Aorta (tissue), 5 donors: ENCODE measurements around the gene CPA3. TPM values are rescaled to one million over a fixed set of nuclear protein-coding genes. Genes with fewer than 3 reads are reported as not detected.

Experiments used
- ATAC-seq: fragments of 200-7000 bp; cut with Tn5 transposase; one replicate; pipeline ENCODE4 v1.9.1; 2022; ENCODE audit warnings: moderate library complexity; ENCODE audit not compliant: low FRiP score
- DNase-seq, 2 donors: peaks; one replicate each; pipeline ENCODE4 v3.0.0-alpha.2; 2020
- H3K27ac ChIP-seq, 2 donors: one replicate each; pipeline ENCODE4 v1.5.1; 2013; ENCODE audit warnings: low read length in 2 of 2, mild to moderate bottlenecking in 2 of 2, moderate library complexity in 2 of 2, control low read depth in 1 of 2, inconsistent platforms in 1 of 2, low read depth in 1 of 2
- H3K27me3 ChIP-seq, 2 donors: one replicate each; pipeline ENCODE4 v1.6.1; 2013; ENCODE audit warnings: control low read depth in 1 of 2, low read length in 1 of 2, mild to moderate bottlenecking in 1 of 2, moderate library complexity in 1 of 2; ENCODE audit not compliant: insufficient read depth in 2 of 2, control insufficient read depth in 1 of 2
- H3K36me3 ChIP-seq, 2 donors: one replicate each; pipeline ENCODE4 v1.6.1; 2013; ENCODE audit warnings: control low read depth in 1 of 2, low read length in 1 of 2, mild to moderate bottlenecking in 1 of 2; ENCODE audit not compliant: insufficient read depth in 2 of 2, control insufficient read depth in 1 of 2
- H3K4me1 ChIP-seq, 2 donors: one replicate each; pipeline ENCODE4 v1.6.1; 2013; ENCODE audit warnings: low read length in 2 of 2, control low read depth in 1 of 2, mild to moderate bottlenecking in 1 of 2, moderate library complexity in 1 of 2; ENCODE audit not compliant: insufficient read depth in 2 of 2, control insufficient read depth in 1 of 2
- H3K4me3 ChIP-seq, 2 donors: one replicate each; pipeline ENCODE4 v1.5.1; 2013; ENCODE audit warnings: low read length in 2 of 2, control low read depth in 1 of 2, mild to moderate bottlenecking in 1 of 2
- H3K9me3 ChIP-seq: one replicate; pipeline ENCODE4 v1.6.1; 2013; ENCODE audit warnings: mild to moderate bottlenecking, low read length; ENCODE audit not compliant: control insufficient read depth
- WGBS, 2 donors: extraction: QIAGEN DNeasy Blood & Tissue Kit; methylation state at CpG; one replicate each; pipeline ENCODE4 v1.1.7; 2013; 5-methylcytosine and 5-hydroxymethylcytosine counted together
- intact Hi-C, 2 donors: fragments of 100-400 bp; cut with DNase I; formaldehyde crosslinking; loops; one replicate each; pipeline versions ENCODE4 v1.14.2 to v1.15.0; 2022
- polyA plus RNA-seq, 2 donors: library from polyadenylated mRNA; stranded (reverse); fragments of 200-250 nt; gene quantifications; one replicate each; pipeline ENCODE4 v1.2.3, GENCODE V29; 2013
- total RNA-seq, 2 donors: library from RNA; stranded (reverse); fragmentation: NEBNext Ultra II Directional; extraction: Animal tissue kit (Norgen Biotek cat#: 25700); gene quantifications; one replicate each; pipeline ENCODE4 v1.2.1, GENCODE V29; 2021
- donor health status: healthy with polysubstance abuse.
- donor health status: Bipolar disorder and iron deficiency.
- donor health status: DM: no; HTN: no; CAD: no.
- donor health status: DM: no; HTN: no; CAD: no.
- donor health status: DM: yes; HTN: yes; CAD: no.

The CPA3 gene
- total and polyA plus RNA-seq, 4 donors, result 0.69 to 20.5 (median 4.3) TPM

DNA sequence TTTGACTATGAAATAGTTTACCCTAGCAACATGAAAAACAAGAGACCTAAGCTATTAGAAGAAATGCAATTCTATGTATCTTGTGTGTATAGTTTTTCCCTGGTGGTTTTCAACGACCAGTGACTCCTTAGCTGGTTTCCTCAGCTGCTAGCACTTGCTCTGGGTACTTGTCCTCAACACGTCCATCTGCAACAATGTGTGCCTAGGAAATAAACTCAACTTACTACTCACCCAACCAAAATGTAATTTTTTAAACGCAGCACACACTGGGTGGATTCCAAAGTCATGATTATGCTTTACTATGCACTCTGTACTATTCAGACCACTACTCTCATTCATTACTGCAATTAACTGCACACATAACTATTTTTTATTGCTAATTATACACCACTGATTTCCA is 31.0 kb downstream of the CPA3 start:
- intact Hi-C loops, result no loop called here
- H3K36me3 ChIP-seq, result no peaks in the 10 kb centered on the region
- H3K27me3 ChIP-seq, result no peaks in the 10 kb centered on the region
- no peaks in the 10 kb centered on the region for H3K4me1 ChIP-seq
- no peaks in the 10 kb centered on the region for H3K9me3 ChIP-seq
- H3K27ac ChIP-seq, result no peak overlapping the region
- ATAC-seq (no peak), DNase-seq (no peak)
- no peak overlapping the region for H3K4me3 ChIP-seq
- WGBS, 2 donors, result 57 to 58% methylated on average over 3 of the region's 3 CpGs

DNA sequence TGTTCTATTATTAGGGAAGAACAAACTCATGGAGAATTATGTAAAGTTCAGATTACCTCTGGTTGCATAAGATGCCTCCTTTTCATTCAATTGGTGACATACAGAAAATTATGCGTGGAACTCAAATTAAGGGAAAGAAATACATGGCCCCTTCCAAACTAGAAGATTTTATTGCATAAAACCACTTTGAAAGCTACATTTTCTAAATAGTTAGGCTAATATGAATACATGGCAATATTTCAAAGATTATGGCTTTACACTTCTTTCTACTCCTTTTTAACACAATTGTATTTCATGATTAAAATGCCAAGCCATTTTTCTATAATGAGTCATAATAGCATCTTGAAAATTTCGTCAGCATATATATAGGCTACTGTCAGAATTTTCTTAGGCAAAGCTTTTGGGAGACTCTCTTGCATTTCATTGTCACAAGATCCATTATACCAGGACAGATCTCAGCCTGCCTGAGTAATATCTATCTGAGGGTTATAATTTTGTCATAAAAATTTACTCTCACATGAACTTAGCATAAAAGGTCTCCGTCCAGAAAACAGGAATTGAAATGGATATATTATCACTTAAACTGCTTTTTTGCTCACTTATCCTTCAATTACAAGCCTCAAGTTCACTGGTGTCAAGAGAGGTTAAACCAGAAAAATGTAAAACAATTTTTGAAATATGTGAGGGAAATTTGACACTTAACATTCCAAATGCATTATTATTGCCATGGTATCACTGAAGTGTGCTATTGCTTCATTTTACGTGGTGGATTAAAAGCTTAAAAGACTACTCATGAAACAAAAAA is 37.1 kb downstream of the CPA3 start:
- DNase-seq (no peak), ATAC-seq (no peak)
- Histone ChIP-seq H3K27me3 (no peaks in the 10 kb centered on the region), H3K9me3 (no peaks in the 10 kb centered on the region), H3K4me3 (no peak overlapping the region), H3K27ac (no peak overlapping the region), H3K4me1 (no peaks in the 10 kb centered on the region), H3K36me3 (no peaks in the 10 kb centered on the region)
- 38 to 46% methylated on average over 4 of the region's 4 CpGs for WGBS, 2 donors
- intact Hi-C loops, result no loop called here

DNA sequence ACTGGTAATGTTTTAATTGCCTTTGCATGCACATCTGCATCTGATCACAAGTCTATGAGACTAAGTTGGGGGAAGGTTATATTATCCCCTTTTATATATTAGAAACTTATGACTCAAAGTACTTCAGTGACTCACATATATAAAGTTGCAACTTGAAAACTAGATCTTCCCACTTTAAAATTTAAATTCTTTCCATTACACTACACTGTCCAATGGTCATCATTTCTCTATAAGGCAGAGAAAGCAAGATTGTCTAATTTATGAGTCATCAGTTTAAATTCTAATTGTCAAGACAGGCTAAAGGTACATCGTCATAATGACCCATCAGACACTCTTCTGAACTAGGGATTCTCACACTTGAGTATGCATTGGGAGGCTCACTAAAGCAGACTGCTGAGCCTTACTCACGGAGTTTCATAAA is 37.9 kb downstream of the CPA3 start:
- intact Hi-C loops, result no loop called here
- ATAC-seq, result no peak
- H3K9me3 ChIP-seq, result no peaks in the 10 kb centered on the region

DNA sequence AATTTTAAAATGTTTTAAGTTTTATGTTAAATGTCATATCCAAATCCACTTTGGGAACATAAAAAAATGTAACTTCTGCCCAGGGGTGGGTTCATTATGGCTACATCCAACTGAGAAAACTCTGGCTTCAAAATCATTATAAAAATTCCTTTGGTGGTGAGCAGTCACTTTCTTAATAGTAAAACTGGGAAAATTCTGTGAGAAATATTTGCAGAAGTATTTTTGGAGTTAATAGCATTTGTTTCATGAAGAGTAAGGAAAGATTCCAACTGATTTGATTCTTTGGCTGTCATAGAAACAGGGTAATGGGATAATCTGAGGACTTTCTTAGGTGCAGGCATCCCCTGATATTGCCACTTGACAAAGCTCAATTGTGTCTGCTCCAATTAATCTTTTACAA is 38.8 kb downstream of the CPA3 start:
- no peak for DNase-seq
- no peaks in the 10 kb centered on the region for H3K4me1 ChIP-seq
- H3K27ac ChIP-seq, result no peak overlapping the region
- H3K36me3 ChIP-seq, result no peaks in the 10 kb centered on the region
- intact Hi-C loops, result no loop called here
- H3K4me3 ChIP-seq, result no peak overlapping the region
- no peaks in the 10 kb centered on the region for H3K27me3 ChIP-seq
- ATAC-seq, result no peak
- no peaks in the 10 kb centered on the region for H3K9me3 ChIP-seq

More for the DNA sequence above, 37.9 kb downstream of the CPA3 start:
- Histone ChIP-seq H3K4me3 (no peak overlapping the region), H3K4me1 (no peaks in the 10 kb centered on the region), H3K36me3 (no peaks in the 10 kb centered on the region), H3K27ac (no peak overlapping the region), H3K27me3 (no peaks in the 10 kb centered on the region)
- DNase-seq, result no peak
- WGBS, 2 donors, result 89 to 94% methylated on average over 2 of the region's 2 CpGs

DNA sequence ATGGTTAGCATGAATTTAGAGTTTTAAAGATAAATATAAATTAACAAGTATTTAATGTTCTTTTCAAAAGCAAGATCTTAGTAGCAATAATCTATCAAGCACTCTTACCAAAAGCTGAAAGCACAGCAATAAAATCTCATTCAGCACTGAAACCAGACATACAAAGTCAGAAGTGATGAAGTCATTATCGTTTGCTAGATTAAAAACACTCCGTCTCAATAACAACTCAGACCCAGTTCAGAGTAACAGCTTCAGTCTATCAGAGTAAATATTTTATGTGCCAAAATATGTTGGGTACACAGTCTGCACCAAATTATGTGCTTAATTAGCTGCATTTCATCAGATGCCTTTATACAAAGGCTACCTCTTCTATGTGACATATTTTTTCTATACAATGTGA is 41.6 kb downstream of the CPA3 start:
- Histone ChIP-seq H3K4me1 (no peaks in the 10 kb centered on the region), H3K4me3 (no peak overlapping the region), H3K27ac (no peak overlapping the region), H3K9me3 (no peaks in the 10 kb centered on the region), H3K27me3 (no peaks in the 10 kb centered on the region), H3K36me3 (no peaks in the 10 kb centered on the region)
- ATAC-seq (no peak), DNase-seq (no peak)
- intact Hi-C loops, result no loop called here
- WGBS, 2 donors, result 60 to 67% methylated on average over 2 of the region's 2 CpGs

DNA sequence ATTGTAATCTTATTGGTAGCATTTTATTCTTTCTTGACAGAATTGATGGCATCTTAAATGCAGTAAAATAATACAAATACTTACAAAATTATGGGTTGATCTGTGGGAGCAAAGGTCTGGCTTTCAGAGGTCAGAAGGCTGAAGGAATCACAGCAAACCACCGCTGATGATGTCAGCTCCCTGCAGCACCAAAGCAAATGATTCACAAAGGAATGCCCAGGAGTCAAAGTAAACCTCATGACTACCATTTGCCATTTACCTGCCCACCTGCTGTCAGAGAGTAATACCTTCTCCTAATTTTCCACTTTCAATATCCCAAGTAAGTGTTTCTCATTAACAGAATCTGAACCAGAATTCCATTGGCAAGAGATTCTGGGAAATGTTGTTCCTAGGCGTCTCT is 46.1 kb downstream of the CPA3 start:
- intact Hi-C loops, result loop anchor here in 1 of 2 donors (10.0 kb wide), 1 partner anchor 1456 kb away; no protein-coding TSS in a partner anchor
- Histone ChIP-seq H3K27ac (no peak overlapping the region), H3K4me3 (no peak overlapping the region), H3K9me3 (no peaks in the 10 kb centered on the region), H3K27me3 (no peaks in the 10 kb centered on the region), H3K36me3 (no peaks in the 10 kb centered on the region), H3K4me1 (no peaks in the 10 kb centered on the region)
- WGBS, 2 donors, result 70 to 76% methylated on average over 2 of the region's 2 CpGs
- no peak for DNase-seq
- ATAC-seq, result no peak

DNA sequence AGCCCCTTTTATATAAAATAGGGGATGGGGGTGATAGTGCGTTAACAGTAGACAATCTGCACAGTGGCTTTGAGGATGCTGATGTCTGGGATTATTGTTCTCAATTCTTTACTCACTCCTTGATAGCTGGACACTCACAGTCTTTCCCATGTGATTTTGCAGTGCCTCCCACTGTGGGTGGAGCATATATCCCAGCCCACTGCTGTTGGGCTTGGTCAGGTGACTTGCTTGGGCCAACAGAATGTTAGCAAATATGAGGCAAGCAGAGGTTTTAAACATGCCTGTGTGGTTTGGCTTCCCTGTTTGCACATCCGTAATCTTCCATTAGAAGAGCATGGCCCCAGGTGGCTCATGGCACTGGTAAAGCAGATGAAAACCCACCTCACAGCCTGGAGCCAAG is 46.5 kb downstream of the CPA3 start:
- no peak overlapping the region for H3K4me3 ChIP-seq
- intact Hi-C loops, result loop anchor here in 1 of 2 donors (10.0 kb wide), 1 partner anchor 1457 kb away; no protein-coding TSS in a partner anchor
- H3K4me1 ChIP-seq, result no peaks in the 10 kb centered on the region
- ATAC-seq (no peak), DNase-seq (no peak)
- H3K9me3 ChIP-seq, result no peaks in the 10 kb centered on the region
- no peaks in the 10 kb centered on the region for H3K36me3 ChIP-seq
- 93 to 97% methylated on average over 2 of the region's 2 CpGs for WGBS, 2 donors
- H3K27me3 ChIP-seq, result no peaks in the 10 kb centered on the region
- H3K27ac ChIP-seq, result no peak overlapping the region

DNA sequence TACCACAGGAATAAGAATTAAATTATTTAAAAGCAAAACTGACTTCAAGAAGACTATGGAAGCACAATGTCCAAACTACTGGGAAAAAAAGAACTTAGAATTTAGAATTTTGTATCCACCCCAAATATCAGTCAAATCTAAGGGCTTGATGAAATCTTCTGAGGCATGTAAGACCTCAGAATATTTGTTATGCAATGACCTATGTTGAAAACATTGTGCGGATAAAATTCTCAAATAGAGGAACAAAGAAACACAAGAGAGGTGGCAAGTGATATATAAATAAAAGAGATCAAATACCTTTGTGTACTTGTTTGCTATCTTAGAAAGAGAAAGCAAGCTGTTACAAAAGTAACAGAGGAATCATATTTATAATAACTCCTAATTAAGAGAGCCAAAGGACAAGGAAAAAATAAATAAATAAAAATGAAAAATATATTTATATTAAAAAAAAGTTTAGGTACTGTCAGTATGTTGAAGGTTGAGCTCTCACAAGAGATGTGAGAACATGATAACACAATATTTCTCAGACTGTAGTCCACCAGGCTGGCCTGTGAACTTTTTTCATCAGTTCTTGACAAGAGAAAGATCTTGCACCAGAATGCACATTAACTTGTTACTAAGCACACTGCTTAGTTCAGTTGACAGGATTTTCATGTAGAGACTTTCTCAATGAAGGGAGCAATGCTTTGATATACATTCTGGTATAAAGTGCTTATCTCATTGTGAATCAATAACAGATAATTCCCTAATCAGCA is 50.0 kb downstream of the CPA3 start:
- intact Hi-C loops, result loop anchor here in 1 of 2 donors (10.0 kb wide), 1 partner anchor 1460 kb away; no protein-coding TSS in a partner anchor
- Histone ChIP-seq H3K4me1 (no peaks in the 10 kb centered on the region), H3K9me3 (peaks cover 2% of the 10 kb centered on the region), H3K4me3 (no peak overlapping the region), H3K36me3 (no peaks in the 10 kb centered on the region), H3K27me3 (no peaks in the 10 kb centered on the region), H3K27ac (no peak overlapping the region)
- DNase-seq (no peak), ATAC-seq (no peak)
- 74 to 83% methylated on average over 1 of the region's 1 CpG for WGBS, 2 donors
